Measurements from ENCODE around the gene ZNF521.

DNA sequence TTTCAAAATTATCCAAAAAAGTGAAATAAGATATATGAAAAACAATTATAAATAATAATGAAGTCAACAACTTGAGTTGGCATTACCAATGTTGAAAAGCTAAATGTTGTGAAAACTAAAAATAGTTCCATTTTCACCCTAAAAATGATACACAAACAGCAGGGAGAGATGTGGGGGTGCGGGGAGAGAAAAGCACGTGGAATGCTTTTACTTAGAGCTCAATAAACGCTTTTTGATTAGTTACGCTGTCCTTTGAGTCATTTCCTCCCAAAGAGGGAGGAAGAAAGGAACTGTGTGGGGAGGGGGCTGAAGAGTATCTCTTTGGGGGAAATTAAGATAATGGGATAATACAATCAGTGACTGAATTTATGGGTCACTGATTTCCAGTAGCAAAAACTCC, 29.2 kb downstream of the ZNF521 start:
- TF ChIP-seq, protein P1, sequence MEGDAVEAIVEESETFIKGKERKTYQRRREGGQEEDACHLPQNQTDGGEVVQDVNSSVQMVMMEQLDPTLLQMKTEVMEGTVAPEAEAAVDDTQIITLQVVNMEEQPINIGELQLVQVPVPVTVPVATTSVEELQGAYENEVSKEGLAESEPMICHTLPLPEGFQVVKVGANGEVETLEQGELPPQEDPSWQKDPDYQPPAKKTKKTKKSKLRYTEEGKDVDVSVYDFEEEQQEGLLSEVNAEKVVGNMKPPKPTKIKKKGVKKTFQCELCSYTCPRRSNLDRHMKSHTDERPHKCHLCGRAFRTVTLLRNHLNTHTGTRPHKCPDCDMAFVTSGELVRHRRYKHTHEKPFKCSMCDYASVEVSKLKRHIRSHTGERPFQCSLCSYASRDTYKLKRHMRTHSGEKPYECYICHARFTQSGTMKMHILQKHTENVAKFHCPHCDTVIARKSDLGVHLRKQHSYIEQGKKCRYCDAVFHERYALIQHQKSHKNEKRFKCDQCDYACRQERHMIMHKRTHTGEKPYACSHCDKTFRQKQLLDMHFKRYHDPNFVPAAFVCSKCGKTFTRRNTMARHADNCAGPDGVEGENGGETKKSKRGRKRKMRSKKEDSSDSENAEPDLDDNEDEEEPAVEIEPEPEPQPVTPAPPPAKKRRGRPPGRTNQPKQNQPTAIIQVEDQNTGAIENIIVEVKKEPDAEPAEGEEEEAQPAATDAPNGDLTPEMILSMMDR (IDR thresholded peaks at IDR 0.05 in 8 of 11, conservative IDR thresholded peaks at IDR 0.05 in 3 of 11) = no peak
- TF ChIP-seq POLR2A (IDR thresholded peaks at IDR 0.05) = no peak
